Activated CD4-positive, alpha-beta T cell treated with anti-CD3 and anti-CD28 coated beads for 36 hours (primary cell): ENCODE measurements around the gene GRIN3A. TPM values are rescaled to one million over a fixed set of nuclear protein-coding genes. Genes with fewer than 3 reads are reported as not detected.

Experiments used
- ATAC-seq: fragments of 200-7000 bp; cut with Tn5 transposase; one replicate; pipeline ENCODE4 v1.10.0; 2021; ENCODE audit warnings: mild to moderate bottlenecking, moderate library complexity
- CTCF ChIA-PET: fragments of 350-600 bp; sonication (Branson Sonifier 250); formaldehyde crosslinking; loops from one replicate; lab custom pipeline; 2021; ENCODE audit warnings: antibody characterized with exemption; lab: Charles Lee
- POLR2A ChIA-PET: fragments of 350-600 bp; sonication (Branson Sonifier 250); formaldehyde crosslinking; loops from one replicate; lab custom pipeline; 2021; ENCODE audit warnings: antibody characterized with exemption, inconsistent platforms; lab: Charles Lee
- DNase-seq: peaks from one replicate; pipeline ENCODE4 v3.0.0-alpha.2; 2020
- H3K27ac Mint-ChIP-seq: one replicate; pipeline ENCODE4 v1.8.0; 2021; ENCODE audit warnings: mixed read lengths
- H3K27me3 Mint-ChIP-seq: one replicate; pipeline ENCODE4 v1.8.0; 2021; ENCODE audit warnings: mixed read lengths
- H3K36me3 Mint-ChIP-seq: one replicate; pipeline ENCODE4 v1.8.0; 2021; ENCODE audit warnings: low read depth, mixed read lengths
- H3K4me1 Mint-ChIP-seq: one replicate; pipeline ENCODE4 v1.8.0; 2021; ENCODE audit warnings: mixed read lengths
- H3K4me3 Mint-ChIP-seq: one replicate; pipeline ENCODE4 v1.8.0; 2021; ENCODE audit warnings: mild to moderate bottlenecking, moderate library complexity, mixed read lengths
- H3K9me3 Mint-ChIP-seq: one replicate; pipeline ENCODE4 v1.8.0; 2021; ENCODE audit warnings: low read depth, mixed read lengths
- intact Hi-C, 2 experiments: fragments of 100-400 bp; cut with DNase I in 1 of 2; cut with micrococcal nuclease in 1 of 2; formaldehyde crosslinking; loops; one replicate each; pipeline versions ENCODE4 v1.14.2 to v1.15.1; 2022 to 2024; cut with DNase I, micrococcal nuclease
- total RNA-seq, 2 experiments: library from RNA; stranded (reverse); gene quantifications; one replicate each; pipeline ENCODE4 v1.2.3, GENCODE V29; 2021

GRIN3A gene
- total RNA-seq, 2 experiments from 2014 or later: not detected

DNA sequence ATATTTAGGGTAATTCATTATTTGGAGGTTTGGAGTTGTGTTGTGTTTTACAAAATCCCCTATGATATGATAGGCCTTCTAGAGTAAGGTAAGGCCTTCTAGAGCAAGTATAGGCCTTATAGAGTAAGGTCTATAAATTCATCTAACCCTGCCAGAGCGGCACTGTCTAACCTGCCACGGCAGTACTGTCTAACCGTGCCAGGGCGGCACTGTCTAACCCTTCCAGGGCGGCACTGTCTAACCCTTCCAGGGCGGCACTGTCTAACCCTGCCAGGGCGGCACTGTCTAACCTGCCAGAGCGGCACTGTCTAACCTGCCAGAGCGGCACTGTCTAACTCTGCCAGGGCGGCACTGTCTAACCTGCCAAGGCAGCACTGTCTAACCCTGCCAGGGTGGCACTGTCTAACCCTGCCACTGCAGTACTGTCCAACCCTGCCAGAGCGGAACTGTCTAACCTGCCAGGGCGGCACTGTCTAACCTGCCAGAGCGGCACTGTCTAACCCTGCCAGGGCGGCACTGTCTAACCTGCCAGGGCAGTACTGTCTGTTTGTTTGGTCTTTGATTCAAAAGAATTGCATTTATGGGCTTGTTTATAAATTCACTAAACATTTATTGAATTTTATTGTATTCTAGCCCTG lies 195.2 kb downstream of the GRIN3A start:
- H3K36me3 Mint-ChIP-seq: peaks cover 39% of the 10 kb centered on the region
- CTCF ChIA-PET: no interaction called here
- no peaks in the 10 kb centered on the region for H3K4me1 Mint-ChIP-seq
- POLR2A ChIA-PET: no interaction called here
- DNase-seq: no peak
- no peak overlapping the region for H3K4me3 Mint-ChIP-seq
- H3K27ac Mint-ChIP-seq: no peak overlapping the region
- no peaks in the 10 kb centered on the region for H3K9me3 Mint-ChIP-seq
- intact Hi-C loops: no loop called here
- no peaks in the 10 kb centered on the region for H3K27me3 Mint-ChIP-seq
- ATAC-seq: no peak

DNA sequence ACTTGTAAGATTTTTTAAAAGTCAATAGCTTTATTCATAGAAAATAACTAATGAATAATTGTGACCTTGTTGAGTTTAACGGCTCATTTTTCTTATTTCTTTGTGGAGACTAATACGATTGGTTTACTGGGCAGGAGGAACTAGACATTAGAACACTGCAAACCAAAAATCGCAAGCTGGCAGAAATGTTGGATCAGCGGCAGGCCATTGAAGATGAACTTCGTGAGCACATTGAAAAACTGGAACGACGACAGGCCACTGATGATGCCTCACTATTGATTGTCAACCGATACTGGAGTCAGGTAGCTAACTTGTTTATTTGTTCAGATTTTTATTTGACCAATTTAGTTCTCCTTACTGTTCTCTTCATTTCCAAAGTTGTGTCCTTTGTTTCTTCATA lies 198.4 kb downstream of the GRIN3A start:
- no peaks in the 10 kb centered on the region for H3K27me3 Mint-ChIP-seq
- no peak overlapping the region for H3K27ac Mint-ChIP-seq
- peaks cover 12% of the 10 kb centered on the region for H3K4me1 Mint-ChIP-seq
- no peak for DNase-seq
- ATAC-seq: no peak
- ChIA-PET CTCF (interaction anchor here (0.6 to 0.8 kb wide), 2 partner anchors 31 to 32 kb away, joined by 3 read pairs; no protein-coding TSS in a partner anchor), POLR2A (interaction anchor here (0.6 kb wide), 1 partner anchor 33 kb away, joined by 3 read pairs; no protein-coding TSS in a partner anchor)
- no peaks in the 10 kb centered on the region for H3K9me3 Mint-ChIP-seq
- intact Hi-C loops: no loop called here
- peaks cover 13% of the 10 kb centered on the region for H3K36me3 Mint-ChIP-seq
- no peak overlapping the region for H3K4me3 Mint-ChIP-seq

DNA sequence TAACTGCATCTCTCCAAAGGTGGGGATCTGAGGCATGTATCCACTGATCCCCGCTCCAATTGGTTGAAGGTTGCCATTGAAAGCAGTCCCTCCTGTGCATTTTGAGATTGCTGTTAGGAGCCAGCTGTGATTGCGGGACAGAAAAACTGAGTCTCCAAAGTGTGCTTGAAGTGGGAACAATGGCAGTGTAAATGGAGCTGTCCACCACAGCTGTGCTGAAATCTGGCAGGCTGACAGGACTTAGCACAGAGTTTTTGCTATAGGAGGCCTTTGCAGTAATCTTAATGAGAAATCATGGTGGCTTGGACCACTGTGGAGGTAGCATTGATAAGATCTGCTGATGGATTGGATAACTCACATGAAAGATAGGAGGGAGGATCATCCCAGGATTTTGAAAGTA lies 201.5 kb downstream of the GRIN3A start:
- H3K27ac Mint-ChIP-seq: no peak overlapping the region
- ChIA-PET POLR2A (no interaction called here), CTCF (interaction anchor here (0.9 kb wide), 2 partner anchors 9 to 31 kb away, joined by 3 to 5 read pairs; no protein-coding TSS in a partner anchor)
- peaks cover 24% of the 10 kb centered on the region for H3K4me1 Mint-ChIP-seq
- intact Hi-C loops: loop anchor here in 1 of 2 experiments (10.0 kb wide), 3 partner anchors 1112 to 1712 kb away; partner anchors contain the start of genes MSANTD3, NR4A3 and TEX10
- H3K27me3 Mint-ChIP-seq: no peaks in the 10 kb centered on the region
- ATAC-seq (no peak), DNase-seq (peak; percentile 53)
- H3K4me3 Mint-ChIP-seq: no peak overlapping the region
- peaks cover 3% of the 10 kb centered on the region for H3K36me3 Mint-ChIP-seq
- no peaks in the 10 kb centered on the region for H3K9me3 Mint-ChIP-seq

DNA sequence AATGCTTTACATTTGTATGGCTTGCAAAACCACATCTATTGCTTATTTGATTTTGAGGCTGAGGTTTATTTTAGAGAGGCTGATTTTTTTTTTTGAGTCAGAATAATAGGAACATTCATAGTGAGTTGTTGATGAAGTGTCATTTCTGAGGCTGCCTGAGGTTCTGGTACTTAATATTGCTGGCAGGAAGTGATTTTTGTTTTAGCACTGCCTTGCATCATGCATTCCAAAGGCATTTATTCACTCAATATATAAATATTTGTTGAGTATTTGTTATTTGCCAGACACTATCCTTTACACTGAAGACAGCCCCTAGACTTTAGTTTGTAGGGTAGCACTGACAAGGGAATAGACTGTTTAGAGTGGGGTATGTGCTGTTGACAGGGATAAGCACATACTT lies 202.1 kb downstream of the GRIN3A start:
- no peaks in the 10 kb centered on the region for H3K27me3 Mint-ChIP-seq
- CTCF ChIA-PET: interaction anchor here (1.4 kb wide), 1 partner anchor 87 kb away, joined by 3 read pairs; no protein-coding TSS in a partner anchor
- intact Hi-C loops: loop anchor here in 1 of 2 experiments (10.0 kb wide), 3 partner anchors 1112 to 1712 kb away; partner anchors contain the start of genes MSANTD3, NR4A3 and TEX10

DNA sequence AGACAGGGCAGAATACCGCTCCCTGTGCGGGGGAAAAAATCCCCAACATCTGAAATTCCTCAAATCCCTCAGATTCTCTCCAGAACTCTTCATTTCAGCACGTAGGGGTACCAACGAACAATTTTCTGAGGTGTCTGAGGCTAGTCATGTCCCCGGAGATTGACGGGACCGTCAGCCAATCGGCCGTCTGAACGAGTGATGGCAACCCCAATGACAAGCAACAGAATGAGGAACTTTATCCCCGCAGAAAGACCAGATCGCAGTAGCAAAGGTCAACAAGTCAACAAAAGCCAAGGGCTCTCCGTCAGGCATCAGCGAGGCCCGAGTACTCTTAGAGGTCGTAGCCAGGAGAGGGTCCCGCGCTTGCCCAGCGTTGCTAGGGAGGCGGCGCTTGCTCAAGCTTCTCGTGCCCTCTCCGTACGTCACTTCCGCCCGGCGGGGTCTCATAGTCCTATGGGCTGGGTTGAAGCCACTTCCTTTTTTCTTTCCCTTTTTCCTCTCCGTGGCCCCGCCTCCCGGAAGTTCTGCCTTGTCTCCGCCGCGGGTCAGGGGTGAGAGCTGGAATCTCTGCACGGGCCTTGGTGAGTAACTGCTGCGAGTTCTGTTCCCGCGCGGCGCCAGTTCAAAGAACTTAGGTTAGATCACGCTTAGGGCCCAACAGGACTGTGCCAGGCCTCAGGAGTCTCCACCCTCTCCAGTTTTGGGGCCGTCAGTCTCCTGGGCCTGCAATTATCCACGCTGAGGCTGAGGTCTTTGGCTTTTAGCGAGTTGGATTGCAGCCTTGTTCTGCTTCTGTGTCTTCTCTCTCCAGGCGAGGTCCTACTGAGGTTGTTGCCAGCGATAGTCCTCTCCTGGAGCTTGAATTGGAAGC lies 204.9 kb downstream of the GRIN3A start, which contains the start of gene RNF20:
TSS of gene RNF20 (plus strand) at position 520 of the 871 bp plus-strand sequence. CDS start 1,571 bp downstream, outside the sequence.
- Mint-ChIP-seq H3K27me3 (peaks cover 4% of the 10 kb centered on the region), H3K4me1 (peaks cover 31% of the 10 kb centered on the region), H3K9me3 (no peaks in the 10 kb centered on the region), H3K27ac (peak within 1 kb of the TSS; percentile 99), H3K4me3 (peak within 1 kb of the TSS; percentile 91), H3K36me3 (peaks cover 3% of the 10 kb centered on the region)
- ChIA-PET CTCF (interaction anchor here (0.6 to 6.5 kb wide), 11 partner anchors 9 to 1104 kb away, joined by 3 to 59 read pairs (median 3); partner anchors contain the start of genes MRPL50 and ZNF189), POLR2A (interaction anchor here (0.6 to 1.6 kb wide), 2 partner anchors 135 to 215 kb away, joined by 4 to 9 read pairs; partner anchors contain the start of genes MRPL50 and ZNF189)
- DNase-seq (peak; percentile 100), ATAC-seq (peak; percentile 94)
- intact Hi-C loops: loop anchor here (1.0 to 10.0 kb wide), 7 partner anchors 33 to 1709 kb away; partner anchors contain the start of genes MRPL50 (in 2 of the 2), ZNF189 (in 2 of the 2), MSANTD3 (in 1 of the 2) and NR4A3 (in 1 of the 2)

More for the DNA sequence above, 202.1 kb downstream of the GRIN3A start:
- H3K36me3 Mint-ChIP-seq: peaks cover 3% of the 10 kb centered on the region
- POLR2A ChIA-PET: no interaction called here
- ATAC-seq (no peak), DNase-seq (no peak)
- H3K9me3 Mint-ChIP-seq: no peaks in the 10 kb centered on the region
- no peak overlapping the region for H3K4me3 Mint-ChIP-seq
- H3K27ac Mint-ChIP-seq: peak overlapping the region; percentile 5
- peaks cover 24% of the 10 kb centered on the region for H3K4me1 Mint-ChIP-seq

DNA sequence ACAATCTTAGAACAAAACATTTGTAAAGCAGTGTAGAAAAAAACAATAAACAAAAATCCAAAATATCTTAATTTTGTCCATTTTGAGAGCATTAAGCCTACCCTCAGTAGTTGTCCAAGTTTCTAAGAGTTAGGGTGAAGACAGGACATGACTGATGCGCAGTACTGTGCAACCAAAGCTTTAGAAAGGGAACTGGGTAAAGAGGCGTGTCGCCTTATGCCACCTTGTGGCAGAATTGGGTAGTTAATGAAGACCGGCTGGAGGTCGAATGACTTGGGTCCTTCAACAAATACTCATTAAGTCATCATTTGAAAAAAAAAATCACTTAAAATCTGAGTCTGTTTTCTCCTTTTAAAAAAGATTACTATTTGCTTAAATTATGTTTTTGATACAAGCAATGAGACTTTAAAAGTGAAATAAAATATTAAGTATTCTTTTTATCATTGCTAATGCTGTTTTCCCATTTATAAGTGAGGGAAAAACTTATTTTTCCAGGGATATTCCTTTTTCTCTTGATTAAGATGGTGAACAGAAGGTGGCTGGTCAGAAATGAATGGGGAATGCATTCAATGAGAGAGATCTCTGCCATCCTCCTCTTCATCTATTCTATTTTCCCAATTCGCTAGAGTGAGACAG lies 208.3 kb downstream of the GRIN3A start:
- ChIA-PET CTCF (interaction anchor here (0.7 to 6.5 kb wide), 14 partner anchors 13 to 218 kb away, joined by 3 to 59 read pairs (median 4); a partner anchor contains a TSS), POLR2A (interaction anchor here (1.0 kb wide), 1 partner anchor 71 kb away, joined by 3 read pairs; no protein-coding TSS in a partner anchor)
- intact Hi-C loops: loop anchor here (1.0 to 10.0 kb wide), 7 partner anchors 42 to 1705 kb away; partner anchors contain the start of genes MSANTD3 (in 1 of the 2), NR4A3 (in 1 of the 2) and TEX10 (in 1 of the 2)
- Mint-ChIP-seq H3K4me1 (peaks cover 20% of the 10 kb centered on the region), H3K27me3 (peaks cover 6% of the 10 kb centered on the region), H3K36me3 (peaks cover 3% of the 10 kb centered on the region), H3K27ac (no peak overlapping the region), H3K9me3 (no peaks in the 10 kb centered on the region), H3K4me3 (no peak overlapping the region)
- ATAC-seq: peak; percentile 15
- DNase-seq: peak; percentile 78

DNA sequence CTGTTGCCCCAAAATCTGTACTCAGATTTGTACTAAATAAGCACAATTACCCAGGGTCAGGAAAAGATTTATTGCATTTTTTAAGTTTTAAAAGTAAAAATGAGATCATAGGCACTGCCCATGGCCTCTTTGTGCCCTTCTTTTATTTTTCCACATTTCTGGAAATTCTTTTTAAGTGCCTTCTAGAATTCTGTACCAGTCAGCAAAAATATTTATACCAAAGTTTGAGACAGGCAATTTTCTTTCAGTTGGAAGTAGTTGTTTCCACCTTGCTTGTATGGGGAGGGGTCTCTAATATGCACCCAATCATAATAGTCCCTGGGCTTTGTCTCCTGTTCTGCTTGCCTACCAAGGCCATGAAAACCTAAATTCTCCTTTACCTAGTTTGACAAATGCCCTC lies 210.4 kb downstream of the GRIN3A start:
- no peaks in the 10 kb centered on the region for H3K36me3 Mint-ChIP-seq
- no peak overlapping the region for H3K4me3 Mint-ChIP-seq
- no peaks in the 10 kb centered on the region for H3K9me3 Mint-ChIP-seq
- intact Hi-C loops: no loop called here
- H3K27me3 Mint-ChIP-seq: peaks cover 20% of the 10 kb centered on the region
- CTCF ChIA-PET: interaction anchor here (0.5 to 2.8 kb wide), 9 partner anchors 10 to 79 kb away, joined by 3 to 11 read pairs (median 3); a partner anchor contains a TSS
- H3K27ac Mint-ChIP-seq: no peak overlapping the region
- DNase-seq (no peak), ATAC-seq (no peak)
- POLR2A ChIA-PET: no interaction called here
- H3K4me1 Mint-ChIP-seq: peaks cover 11% of the 10 kb centered on the region

DNA sequence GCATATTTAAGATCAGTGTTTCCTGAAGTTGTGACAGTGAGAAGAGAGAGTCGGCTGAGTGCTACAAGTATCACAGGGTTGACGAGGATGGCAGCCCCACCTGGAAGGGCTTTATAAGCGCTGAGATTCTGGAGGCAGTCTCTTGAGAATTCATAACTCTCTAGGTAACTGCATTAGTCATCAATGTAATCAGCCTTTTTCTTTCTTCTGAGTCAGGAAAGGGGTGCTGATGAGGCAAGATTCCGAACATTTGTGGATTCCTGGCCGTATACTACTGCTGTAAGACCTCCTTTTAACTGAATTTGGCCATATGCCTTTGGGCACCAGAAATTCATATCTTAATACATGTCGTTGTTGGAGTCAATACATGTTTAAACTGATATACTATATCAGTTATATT lies 211.4 kb downstream of the GRIN3A start:
- no peak overlapping the region for H3K27ac Mint-ChIP-seq

DNA sequence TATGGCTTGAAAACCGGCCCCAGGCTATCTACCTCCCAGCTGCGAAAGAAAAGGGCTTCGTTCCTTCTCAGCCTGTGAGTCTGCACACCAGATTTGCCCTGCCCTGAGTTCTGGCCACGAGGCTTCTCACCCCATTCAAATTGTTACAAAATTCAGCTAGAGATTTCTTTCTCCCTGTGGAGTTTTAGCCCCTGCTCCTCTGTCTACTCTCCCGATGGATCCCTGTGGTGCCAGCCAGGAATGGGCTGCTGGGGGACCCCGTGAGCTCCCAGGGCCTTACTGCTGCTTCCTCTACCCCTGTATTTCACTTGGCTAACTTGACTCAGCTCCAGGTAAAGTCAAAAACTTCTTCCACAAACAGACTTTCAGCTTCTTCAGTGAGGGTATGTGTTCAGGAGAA lies 214.1 kb downstream of the GRIN3A start:
- DNase-seq: no peak
- Mint-ChIP-seq H3K4me3 (no peak overlapping the region), H3K27ac (no peak overlapping the region), H3K4me1 (peaks cover under 1% of the 10 kb centered on the region), H3K27me3 (peaks cover 32% of the 10 kb centered on the region), H3K9me3 (peaks cover under 1% of the 10 kb centered on the region), H3K36me3 (no peaks in the 10 kb centered on the region)
- POLR2A ChIA-PET: no interaction called here
- intact Hi-C loops: no loop called here
- ATAC-seq: no peak
- CTCF ChIA-PET: interaction anchor here (0.6 to 1.3 kb wide), 4 partner anchors 9 to 51 kb away, joined by 3 read pairs; no protein-coding TSS in a partner anchor

More for the DNA sequence above, 211.4 kb downstream of the GRIN3A start:
- Mint-ChIP-seq H3K4me3 (no peak overlapping the region), H3K9me3 (no peaks in the 10 kb centered on the region), H3K4me1 (peaks cover 7% of the 10 kb centered on the region), H3K27me3 (peaks cover 21% of the 10 kb centered on the region), H3K36me3 (no peaks in the 10 kb centered on the region)
- CTCF ChIA-PET: interaction anchor here (1.3 to 2.8 kb wide), 3 partner anchors 11 to 68 kb away, joined by 3 to 7 read pairs (median 4); no protein-coding TSS in a partner anchor
- ATAC-seq (no peak), DNase-seq (no peak)
- POLR2A ChIA-PET: no interaction called here
- intact Hi-C loops: no loop called here
